Sigmoid colon (tissue), 7 donors: ENCODE data around the gene TAOK2. TPM values are rescaled to one million over a fixed set of nuclear protein-coding genes. Genes with fewer than 3 reads are reported as not detected.
A peak's percentile ranks its signal among the peaks of the same experiment; 100 is the strongest.
"Not testable (repeated sequence)": the region's sequence is repeated elsewhere in the genome, so short reads cannot be mapped to it uniquely, and the experiment has no call there.

ENCODE experiments used
- DNase-seq: peaks from one replicate; pipeline ENCODE4 v3.0.0-alpha.2; 2019
- H3K27ac ChIP-seq, 4 donors: fragments of 200-600 bp; sonication (generic); one replicate each; pipeline ENCODE4 v1.5.1; 2016 to 2019; ENCODE audit warnings: mild to moderate bottlenecking in 1 of 4
- H3K27me3 ChIP-seq, 3 donors: fragments of 200-600 bp; sonication (generic); one replicate each; pipeline ENCODE4 v1.5.1; 2019; ENCODE audit warnings: mild to moderate bottlenecking in 1 of 3
- H3K36me3 ChIP-seq, 4 donors: fragments of 200-600 bp; sonication (generic); one replicate each; pipeline ENCODE4 v1.5.1; 2016 to 2019
- H3K4me1 ChIP-seq, 4 donors: fragments of 200-600 bp; sonication (generic); one replicate each; pipeline ENCODE4 v1.5.1; 2017 to 2019
- H3K4me3 ChIP-seq, 4 donors: fragments of 200-600 bp; sonication (generic); one replicate each; pipeline ENCODE4 v1.5.1; 2017 to 2019; ENCODE audit warnings: mild to moderate bottlenecking in 2 of 4, moderate library complexity in 1 of 4
- H3K9me3 ChIP-seq, 4 donors: fragments of 200-600 bp in 3 of 4; sonication (generic) in 3 of 4; one replicate each; pipeline versions ENCODE4 v1.5.1 to v1.6.1; 2013 to 2019
- CTCF ChIP-seq, 4 experiments: fragments of 450-650 bp in 3 of 4; fragments of 200-600 bp in 1 of 4; IDR thresholded peaks; one replicate each; pipeline ENCODE4 v1.5.1; 2016 to 2019; ENCODE audit warnings: antibody characterized with exemption in 4 of 4, mild to moderate bottlenecking in 3 of 4, moderate library complexity in 2 of 4
- EP300 ChIP-seq, 4 donors: sonication (generic); formaldehyde crosslinking; IDR thresholded peaks; one replicate each; pipeline ENCODE4 v1.6.1; 2017; ENCODE audit warnings: antibody characterized with exemption in 4 of 4
- POLR2A ChIP-seq, 2 donors: fragments of 450-650 bp; IDR thresholded peaks; one replicate each; pipeline ENCODE4 v1.6.1; 2016; ENCODE audit warnings: antibody characterized with exemption in 2 of 2, mild to moderate bottlenecking in 2 of 2, moderate library complexity in 2 of 2
- POLR2AphosphoS5 ChIP-seq, 4 donors: sonication (generic); formaldehyde crosslinking; IDR thresholded peaks; one replicate each; pipeline ENCODE4 v1.6.1; 2017; ENCODE audit warnings: antibody characterized with exemption in 4 of 4
- WGBS, 2 donors: extraction: QIAGEN DNeasy Blood & Tissue Kit; methylation state at CpG; one replicate each; pipeline ENCODE4 v1.1.7; 2013; 5-methylcytosine and 5-hydroxymethylcytosine counted together
- intact Hi-C: fragments of 100-400 bp; cut with DNase I; formaldehyde crosslinking; loops from one replicate; pipeline ENCODE4 v1.15.1; 2023
- polyA plus RNA-seq, 3 donors: library from polyadenylated mRNA; stranded (reverse); fragments of 200-250 nt; gene quantifications; one replicate each; pipeline ENCODE4 v1.2.3, GENCODE V29; 2013
- total RNA-seq, 4 donors: library from RNA; depleted of rRNA; stranded (reverse); fragments of >200 nt; gene quantifications; one replicate each; pipeline ENCODE4 v1.1.0, GENCODE V29; 2016
- donor health status: healthy with polysubstance abuse.
- donor health status: Bipolar disorder and iron deficiency.
- donor health status: healthy.

The TAOK2 gene
- total and polyA plus RNA-seq, 7 donors: 9.0 to 42.2 (median 28.2) TPM

- H3K27me3 ChIP-seq: peaks cover 24 to 47% (median 41%) of the 10 kb centered on the region in 3 donors
- 29 to 59% methylated on average over 31 of the region's 31 CpGs for WGBS, 2 donors
- H3K4me3 ChIP-seq: peak overlapping the region in 1 of 4 donors; percentile 46
These were observed 38.2 kb downstream of the TAOK2 start for GRCh38 chr16:30011714-30012504.

GRCh38 chr16:30012598-30012997 lies 38.9 kb downstream of the TAOK2 start:
- H3K27ac ChIP-seq, H3K9me3 ChIP-seq, DNase-seq, H3K4me3 ChIP-seq, intact Hi-C loops, H3K36me3 ChIP-seq: not testable (repeated sequence)
- H3K4me1 ChIP-seq: peaks cover 0 to 20% (median 17%) of the 10 kb centered on the region in 4 donors
- WGBS, 2 donors: 81 to 82% methylated on average over 14 of the region's 14 CpGs
- peaks cover 24 to 47% (median 41%) of the 10 kb centered on the region in 3 donors for H3K27me3 ChIP-seq

More at GRCh38 chr16:30011714-30012504, 38.2 kb downstream of the TAOK2 start:
- TF ChIP-seq POLR2A (IDR thresholded peaks at IDR 0.05) (no peak), CTCF (IDR thresholded peaks at IDR 0.05) (no peak), EP300 (IDR thresholded peaks at IDR 0.05) (no peak), POLR2AphosphoS5 (IDR thresholded peaks at IDR 0.05) (no peak)
- no peaks in the 10 kb centered on the region for H3K36me3 ChIP-seq
- no peak overlapping the region for H3K27ac ChIP-seq
- intact Hi-C loops: no loop called here
- no peaks in the 10 kb centered on the region for H3K9me3 ChIP-seq
- no peak for DNase-seq
- H3K4me1 ChIP-seq: peaks cover 0 to 20% (median 17%) of the 10 kb centered on the region in 4 donors

- intact Hi-C loops, H3K36me3 ChIP-seq, H3K27ac ChIP-seq, H3K4me3 ChIP-seq, DNase-seq, H3K9me3 ChIP-seq: not testable (repeated sequence)
- peaks cover 17 to 24% (median 24%) of the 10 kb centered on the region in 3 donors for H3K27me3 ChIP-seq
- WGBS, 2 donors: 92 to 94% methylated on average over 7 of the region's 7 CpGs
- peaks cover 0 to 13% (median 11%) of the 10 kb centered on the region in 4 donors for H3K4me1 ChIP-seq
These were observed 41.8 kb downstream of the TAOK2 start for GRCh38 chr16:30015450-30015849.

- intact Hi-C loops: no loop called here
- no peak for TF ChIP-seq EP300 (IDR thresholded peaks at IDR 0.05)
These were observed 43.0 kb downstream of the TAOK2 start for GRCh38 chr16:30016555-30017276.

GRCh38 chr16:30017277-30017656 lies 43.6 kb downstream of the TAOK2 start:
- Histone ChIP-seq H3K27me3 (peaks cover 0 to 6% (median 6%) of the 10 kb centered on the region in 3 donors), H3K9me3 (no peaks in the 10 kb centered on the region), H3K36me3 (no peaks in the 10 kb centered on the region), H3K27ac (no peak overlapping the region), H3K4me1 (peaks cover 0 to 12% (median 11%) of the 10 kb centered on the region in 4 donors), H3K4me3 (no peak overlapping the region)
- no peak for DNase-seq
- TF ChIP-seq POLR2A (IDR thresholded peaks at IDR 0.05): no peak
- TF ChIP-seq EP300 (IDR thresholded peaks at IDR 0.05): no peak
- no peak for TF ChIP-seq CTCF (IDR thresholded peaks at IDR 0.05)
- TF ChIP-seq POLR2AphosphoS5 (IDR thresholded peaks at IDR 0.05): no peak
- 94 to 98% methylated on average over 2 of the region's 2 CpGs for WGBS, 2 donors
- intact Hi-C loops: no loop called here

More at GRCh38 chr16:30016555-30017276, 43.0 kb downstream of the TAOK2 start:
- Histone ChIP-seq H3K27ac (no peak overlapping the region), H3K36me3 (no peaks in the 10 kb centered on the region), H3K4me1 (peaks cover 0 to 10% (median 10%) of the 10 kb centered on the region in 4 donors), H3K27me3 (peaks cover 5 to 12% (median 11%) of the 10 kb centered on the region in 3 donors), H3K9me3 (no peaks in the 10 kb centered on the region), H3K4me3 (no peak overlapping the region)
- no peak for DNase-seq
- 73 to 81% methylated on average over 8 of the region's 8 CpGs for WGBS, 2 donors

GRCh38 chr16:30017937-30018336 lies 44.3 kb downstream of the TAOK2 start:
- H3K9me3 ChIP-seq, intact Hi-C loops, DNase-seq, H3K4me3 ChIP-seq, H3K27ac ChIP-seq, H3K27me3 ChIP-seq, H3K36me3 ChIP-seq: not testable (repeated sequence)
- peaks cover 0 to 12% (median 11%) of the 10 kb centered on the region in 4 donors for H3K4me1 ChIP-seq
- 92 to 94% methylated on average over 4 of the region's 4 CpGs for WGBS, 2 donors
